Renal cortical epithelial cell (primary cell): ENCODE results near the gene AFTPH. TPM values are rescaled to one million over a fixed set of nuclear protein-coding genes. Genes with fewer than 3 reads are reported as not detected.

Source experiments
- DNase-seq: peaks from one replicate; pipeline ENCODE4 v3.0.0-alpha.2; 2011; ENCODE audit warnings: low read depth
- total RNA-seq: library from RNA; depleted of rRNA; stranded (reverse); fragments of >200 nt; gene quantifications from 2 replicates; pipeline ENCODE4 v1.2.3, GENCODE V29; 2014

The AFTPH gene
- total RNA-seq, 1 donor from 2014 or later, result 67.2 TPM

- DNase-seq, result no peak
Observed at GRCh38 chr2:64609227-64609941, 85.3 kb downstream of the AFTPH start.

- DNase-seq, result no peak
Observed at GRCh38 chr2:64609942-64610281, 85.8 kb downstream of the AFTPH start.

GRCh38 chr2:64610316-64610855 lies 86.3 kb downstream of the AFTPH start:
- DNase-seq, result no peak

GRCh38 chr2:64612575-64613195 lies 88.6 kb downstream of the AFTPH start:
- no peak for DNase-seq

- no peak for DNase-seq
Observed at GRCh38 chr2:64613276-64613675, 89.1 kb downstream of the AFTPH start.

GRCh38 chr2:64615192-64615763 lies 91.2 kb downstream of the AFTPH start:
- no peak for DNase-seq

- no peak for DNase-seq
Observed at GRCh38 chr2:64615844-64616536, 91.9 kb downstream of the AFTPH start.

GRCh38 chr2:64617631-64618151 lies 93.6 kb downstream of the AFTPH start:
- no peak for DNase-seq

GRCh38 chr2:64620661-64621060 lies 96.5 kb downstream of the AFTPH start:
- no peak for DNase-seq

GRCh38 chr2:64622443-64623241 lies 98.5 kb downstream of the AFTPH start:
- no peak for DNase-seq

- no peak for DNase-seq
Observed at GRCh38 chr2:64623242-64623850, 99.2 kb downstream of the AFTPH start.

- no peak for DNase-seq
Observed at GRCh38 chr2:64624108-64624610, 100.0 kb downstream of the AFTPH start.

- no peak for DNase-seq
Observed at GRCh38 chr2:64624862-64625261, 100.7 kb downstream of the AFTPH start.

- no peak for DNase-seq
Observed at GRCh38 chr2:64625299-64626145, 101.4 kb downstream of the AFTPH start.

GRCh38 chr2:64626146-64626809 lies 102.2 kb downstream of the AFTPH start:
- DNase-seq, result no peak

- DNase-seq, result no peak
Observed at GRCh38 chr2:64626963-64627760, 103.0 kb downstream of the AFTPH start.

GRCh38 chr2:64627860-64628841 lies 104.0 kb downstream of the AFTPH start:
- DNase-seq, result no peak
